Right lobe of liver (tissue), 4 donors: ENCODE results near the gene SHROOM1.
"Not testable (repeated sequence)": the region's sequence is repeated elsewhere in the genome, so short reads cannot be mapped to it uniquely, and the experiment has no call there.

Experiments used
- CTCF ChIP-seq, 4 donors: fragments of 200-600 bp in 3 of 4; fragments of 450-650 bp in 1 of 4; IDR thresholded peaks; one replicate each; pipeline versions ENCODE4 v1.5.1 to v1.8.0; 2016 to 2022; ENCODE audit warnings: antibody characterized with exemption in 4 of 4, mild to moderate bottlenecking in 2 of 4
- POLR2A ChIP-seq: fragments of 450-650 bp; IDR thresholded peaks from one replicate; pipeline ENCODE4 v1.6.1; 2017; ENCODE audit warnings: antibody characterized with exemption, mild to moderate bottlenecking
- donor health status: DM: no; HTN: no; CAD: no.
- donor health status: DM: no; HTN: no; CAD: no.
- donor health status: DM: no; HTN: yes; CAD: no.

GRCh38 chr5:132805872-132806271 lies 24.6 kb downstream of the SHROOM1 start:
- not testable (repeated sequence) for TF ChIP-seq POLR2A; CTCF (IDR thresholded peaks at IDR 0.05)
